Liver (tissue), 9 donors: ENCODE data around the gene CDH13. TPM values are rescaled to one million over a fixed set of nuclear protein-coding genes. Genes with fewer than 3 reads are reported as not detected.

Experiments used
- DNase-seq: peaks from one replicate; pipeline ENCODE4 v3.0.0-alpha.2; 2017; ENCODE audit warnings: low spot score
- H3K27ac ChIP-seq, 2 donors: one replicate each; pipeline ENCODE4 v1.7.0; 2013; ENCODE audit warnings: inconsistent platforms in 2 of 2, low read length in 2 of 2, control low read depth in 1 of 2, low read depth in 1 of 2, mild to moderate bottlenecking in 1 of 2
- H3K27me3 ChIP-seq, 4 donors: one replicate each; pipeline versions ENCODE4 v1.6.1 to v1.7.0; 2013; ENCODE audit warnings: low read length in 3 of 4, inconsistent platforms in 1 of 4, mild to moderate bottlenecking in 1 of 4, moderate library complexity in 1 of 4; ENCODE audit not compliant: control insufficient read depth in 4 of 4, insufficient read depth in 4 of 4
- H3K36me3 ChIP-seq, 4 donors: one replicate each; pipeline versions ENCODE4 v1.6.1 to v1.7.0; 2013; ENCODE audit warnings: low read length in 3 of 4, mild to moderate bottlenecking in 3 of 4, low read depth in 1 of 4, moderate library complexity in 1 of 4; ENCODE audit not compliant: control insufficient read depth in 4 of 4, insufficient read depth in 3 of 4
- H3K4me1 ChIP-seq, 4 donors: one replicate each; pipeline versions ENCODE4 v1.6.1 to v1.7.0; 2013; ENCODE audit warnings: low read length in 3 of 4, mild to moderate bottlenecking in 3 of 4, moderate library complexity in 1 of 4; ENCODE audit not compliant: control insufficient read depth in 4 of 4, insufficient read depth in 4 of 4
- H3K4me3 ChIP-seq, 3 donors: one replicate each; pipeline versions ENCODE4 v1.6.1 to v1.7.0; 2013; ENCODE audit warnings: low read length in 3 of 3, control low read depth in 1 of 3, low read depth in 1 of 3, mild to moderate bottlenecking in 1 of 3
- H3K9ac ChIP-seq, 2 donors: one replicate each; pipeline ENCODE4 v1.7.0; 2013; ENCODE audit warnings: low read length in 2 of 2, mild to moderate bottlenecking in 2 of 2, moderate library complexity in 2 of 2, control low read depth in 1 of 2, low read depth in 1 of 2
- H3K9me3 ChIP-seq, 4 donors: one replicate each; pipeline versions ENCODE4 v1.6.1 to v1.7.0; 2013; ENCODE audit warnings: low read length in 3 of 4; ENCODE audit not compliant: control insufficient read depth in 4 of 4
- ATF3 ChIP-seq: IDR thresholded peaks from 2 replicates; pipeline ENCODE4 v1.6.1; 2016; ENCODE audit warnings: antibody characterized with exemption
- CTCF ChIP-seq: fragments of 150-350 bp; IDR thresholded peaks from 2 replicates; pipeline ENCODE4 v1.5.1; 2017; ENCODE audit warnings: improper control_type of control experiment, low read depth, low read length; ENCODE audit not compliant: missing input control
- EGR1 ChIP-seq, 2 donors: IDR thresholded peaks; 2 replicates each; pipeline ENCODE4 v1.6.1; 2016 to 2018; ENCODE audit warnings: antibody characterized with exemption in 2 of 2, low read depth in 2 of 2
- FOXA1 ChIP-seq: IDR thresholded peaks from 2 replicates; pipeline ENCODE4 v1.6.1; 2016; ENCODE audit warnings: antibody characterized with exemption
- FOXA2 ChIP-seq: IDR thresholded peaks from 2 replicates; pipeline ENCODE4 v1.6.1; 2016; ENCODE audit warnings: antibody characterized with exemption
- GABPA ChIP-seq, 2 donors: IDR thresholded peaks in 1 of 2; conservative IDR thresholded peaks in 1 of 2; 2 replicates each; pipeline ENCODE4 v1.6.1; 2016; ENCODE audit warnings: antibody characterized with exemption in 2 of 2, mild to moderate bottlenecking in 1 of 2, moderate library complexity in 1 of 2
- HNF4A ChIP-seq, 2 donors: conservative IDR thresholded peaks; 2 replicates each; pipeline ENCODE4 v1.6.1; 2016; ENCODE audit warnings: antibody characterized with exemption in 2 of 2, mild to moderate bottlenecking in 2 of 2
- HNF4G ChIP-seq: IDR thresholded peaks from 2 replicates; pipeline ENCODE4 v1.6.1; 2016; ENCODE audit warnings: antibody characterized with exemption
- JUND ChIP-seq, 2 donors: IDR thresholded peaks; 2 replicates each; pipeline ENCODE4 v1.6.1; 2016; ENCODE audit warnings: antibody characterized with exemption in 2 of 2
- MAX ChIP-seq: IDR thresholded peaks from 2 replicates; pipeline ENCODE4 v1.6.1; 2016; ENCODE audit warnings: antibody characterized with exemption
- NR2F2 ChIP-seq: IDR thresholded peaks from 2 replicates; pipeline ENCODE4 v1.6.1; 2016; ENCODE audit warnings: antibody characterized with exemption
- RAD21 ChIP-seq, 2 donors: IDR thresholded peaks; 2 replicates each; pipeline ENCODE4 v1.6.1; 2016; ENCODE audit warnings: antibody characterized with exemption in 2 of 2, mild to moderate bottlenecking in 2 of 2
- REST ChIP-seq: IDR thresholded peaks from 2 replicates; pipeline ENCODE4 v1.6.1; 2016; ENCODE audit warnings: antibody characterized with exemption, mild to moderate bottlenecking
- RXRA ChIP-seq, 2 donors: IDR thresholded peaks; 2 replicates each; pipeline ENCODE4 v1.6.1; 2017 to 2018; ENCODE audit warnings: antibody characterized with exemption in 2 of 2, mild to moderate bottlenecking in 1 of 2
- SP1 ChIP-seq: IDR thresholded peaks from 2 replicates; pipeline ENCODE4 v1.6.1; 2018; ENCODE audit warnings: antibody characterized with exemption, mild to moderate bottlenecking
- TAF1 ChIP-seq: conservative IDR thresholded peaks from 2 replicates; pipeline ENCODE4 v1.6.1; 2016; ENCODE audit warnings: antibody characterized with exemption, mild to moderate bottlenecking
- YY1 ChIP-seq: IDR thresholded peaks from 2 replicates; pipeline ENCODE4 v1.6.1; 2016; ENCODE audit warnings: antibody characterized with exemption, mild to moderate bottlenecking
- ZBTB33 ChIP-seq: IDR thresholded peaks from 2 replicates; pipeline ENCODE4 v1.6.1; 2016; ENCODE audit warnings: antibody characterized with exemption
- WGBS: extraction: QIAGEN DNeasy Blood & Tissue Kit; methylation state at CpG from one replicate; pipeline ENCODE4 v1.1.7; 2013; 5-methylcytosine and 5-hydroxymethylcytosine counted together
- polyA plus RNA-seq, 2 donors: library from polyadenylated mRNA; stranded (reverse) in 1 of 2; unstranded in 1 of 2; fragments of 200-250 nt in 1 of 2; fragments of >200 nt in 1 of 2; fragmentation: Nextera tagmentation in 1 of 2; extraction: Ambion mirVana in 1 of 2; gene quantifications; one replicate each; pipeline versions ENCODE4 v1.2.1 to v1.2.3, GENCODE V29; 2013 to 2015
- total RNA-seq, 2 donors: library from RNA; depleted of rRNA; stranded (reverse); fragments of >200 nt; gene quantifications; one replicate each; pipeline ENCODE4 v1.2.3, GENCODE V29; 2014
- donor health status: healthy.
- donor health status: healthy.
- donor health status: healthy.
- donor health status: healthy.
- donor health status: healthy.

Gene CDH13
- total and polyA plus RNA-seq, 4 donors = 0.21 to 1.5 (median 0.58) TPM

GRCh38 chr16:83220066-83220465, 593.3 kb downstream of the CDH13 start:
- peaks cover 0 to 6% (median 0%) of the 10 kb centered on the region in 4 donors for H3K27me3 ChIP-seq
- DNase-seq = no peak
- H3K9ac ChIP-seq = no peak overlapping the region
- 87% methylated on average over 9 of the region's 9 CpGs for WGBS
- H3K4me3 ChIP-seq = no peak overlapping the region
- H3K36me3 ChIP-seq = no peaks in the 10 kb centered on the region
- no peaks in the 10 kb centered on the region for H3K9me3 ChIP-seq
- H3K4me1 ChIP-seq = no peaks in the 10 kb centered on the region
- TF ChIP-seq SP1 (no peak), RAD21 (IDR thresholded peaks at IDR 0.05) (no peak), NR2F2 (no peak), CTCF (no peak), FOXA1 (no peak), YY1 (no peak), HNF4A (conservative IDR thresholded peaks at IDR 0.05) (no peak), HNF4G (no peak), FOXA2 (no peak), ATF3 (no peak), GABPA (IDR thresholded peaks at IDR 0.05 in 1 of 2, conservative IDR thresholded peaks at IDR 0.05 in 1 of 2) (no peak), MAX (no peak)
- H3K27ac ChIP-seq = no peak overlapping the region

- Histone ChIP-seq H3K4me1 (no peaks in the 10 kb centered on the region), H3K27ac (no peak overlapping the region), H3K9me3 (no peaks in the 10 kb centered on the region), H3K9ac (no peak overlapping the region), H3K27me3 (peaks cover 0 to 8% (median 0%) of the 10 kb centered on the region in 4 donors), H3K36me3 (no peaks in the 10 kb centered on the region), H3K4me3 (no peak overlapping the region)
- no peak for DNase-seq
- 76% methylated on average over 3 of the region's 3 CpGs for WGBS
- no peak for TF ChIP-seq ZBTB33
- TF ChIP-seq FOXA1 = no peak
- TF ChIP-seq YY1 = no peak
- TF ChIP-seq FOXA2 = no peak
- TF ChIP-seq TAF1 = no peak
- no peak for TF ChIP-seq RXRA (IDR thresholded peaks at IDR 0.05)
- TF ChIP-seq NR2F2 = no peak
- no peak for TF ChIP-seq JUND (IDR thresholded peaks at IDR 0.05)
- no peak for TF ChIP-seq GABPA (IDR thresholded peaks at IDR 0.05 in 1 of 2, conservative IDR thresholded peaks at IDR 0.05 in 1 of 2)
- no peak for TF ChIP-seq HNF4G
- no peak for TF ChIP-seq ATF3
- TF ChIP-seq RAD21 (IDR thresholded peaks at IDR 0.05) = no peak
- TF ChIP-seq MAX = no peak
- no peak for TF ChIP-seq EGR1 (IDR thresholded peaks at IDR 0.05; ENCODE audit: low read depth in 2 of 2)
- no peak for TF ChIP-seq SP1
- TF ChIP-seq HNF4A (conservative IDR thresholded peaks at IDR 0.05) = no peak
- no peak for TF ChIP-seq CTCF
- no peak for TF ChIP-seq REST
Measured at GRCh38 chr16:83224642-83225041, 597.9 kb downstream of the CDH13 start.
